A673 (cell line): ENCODE results near the gene CYSTM1. TPM values are rescaled to one million over a fixed set of nuclear protein-coding genes. Genes with fewer than 3 reads are reported as not detected.
"Not testable (repeated sequence)": the region's sequence is repeated elsewhere in the genome, so short reads cannot be mapped to it uniquely, and the experiment has no call there.

Experiments used
- BruUV-seq: library from RNA; stranded (reverse); fragments of 400-500 nt; replicated peaks from 2 replicates; lab custom pipeline; 2021; lab: Mats Ljungman, UMichigan
- CTCF ChIA-PET: fragments of 300-600 bp; sonication (Branson Sonifier 250); formaldehyde crosslinking; loops from one replicate; lab custom pipeline; 2022; ENCODE audit warnings: antibody characterized with exemption; lab: Charles Lee
- POLR2A ChIA-PET: fragments of 300-600 bp; sonication (Branson Sonifier 250); formaldehyde crosslinking; loops from one replicate; lab custom pipeline; 2022; ENCODE audit warnings: antibody characterized with exemption; ENCODE audit not compliant: low non-redundant PET; lab: Charles Lee
- DNase-seq: peaks from one replicate; pipeline ENCODE4 v3.0.0-alpha.2; 2015; ENCODE audit warnings: low spot score
- H3K27ac ChIP-seq: fragments of 200-600 bp; sonication (generic); 2 replicates; pipeline ENCODE4 v1.5.1; 2016; ENCODE audit warnings: mixed run types, low read depth, mild to moderate bottlenecking, mixed read lengths, antibody characterized with exemption, low read length; ENCODE audit not compliant: poor library complexity, severe bottlenecking
- H3K27me3 ChIP-seq: fragments of 200-600 bp; sonication (generic); replicated peaks from 2 replicates; pipeline ENCODE4 v1.6.1; 2017; ENCODE audit warnings: mixed run types, low read depth, mild to moderate bottlenecking, mixed read lengths, antibody characterized with exemption, low read length; ENCODE audit not compliant: insufficient read depth, poor library complexity
- H3K36me3 ChIP-seq: fragments of 200-600 bp; sonication (generic); 2 replicates; pipeline ENCODE4 v1.6.1; 2016; ENCODE audit warnings: mixed run types, mild to moderate bottlenecking, mixed read lengths, antibody characterized with exemption, low read length; ENCODE audit not compliant: insufficient read depth, poor library complexity, severe bottlenecking
- H3K4me1 ChIP-seq: fragments of 200-600 bp; sonication (generic); 2 replicates; pipeline ENCODE4 v1.6.1; 2017; ENCODE audit warnings: mixed run types, mild to moderate bottlenecking, mixed read lengths, antibody characterized with exemption, low read length; ENCODE audit not compliant: insufficient read depth, poor library complexity, severe bottlenecking
- H3K4me3 ChIP-seq: fragments of 200-600 bp; sonication (generic); 2 replicates; pipeline ENCODE4 v1.5.1; 2016; ENCODE audit warnings: low read depth, mixed run types, mild to moderate bottlenecking, mixed read lengths, low read length; ENCODE audit not compliant: poor library complexity, severe bottlenecking
- H3K9me3 ChIP-seq: fragments of 200-600 bp; sonication (generic); 2 replicates; pipeline ENCODE4 v1.6.1; 2016; ENCODE audit warnings: mixed run types, low read depth, mild to moderate bottlenecking, mixed read lengths, antibody characterized with exemption, low read length; ENCODE audit not compliant: poor library complexity, severe bottlenecking
- EZH2 ChIP-seq: fragments of 200-600 bp; sonication (generic); IDR thresholded peaks from 2 replicates; pipeline ENCODE4 v1.6.1; 2017; ENCODE audit warnings: borderline replicate concordance, low read depth, mild to moderate bottlenecking, mixed read lengths, antibody characterized with exemption, low read length; ENCODE audit not compliant: poor library complexity, severe bottlenecking
- intact Hi-C: fragments of 100-400 bp; cut with micrococcal nuclease; formaldehyde crosslinking; loops from one replicate; pipeline ENCODE4 v1.10.0; 2022; ENCODE audit not compliant: unreplicated experiment
- total RNA-seq: library from RNA; stranded (reverse); gene quantifications from 2 replicates; pipeline ENCODE4 v1.2.3, GENCODE V29; 2021
- TF ChIP-seq, protein P1 (sequence below): fragments of 300-800, 200-600 bp; sonication (generic); conservative IDR thresholded peaks from 2 replicates; pipeline ENCODE4 v1.5.1; 2017; ENCODE audit warnings: low read depth, mild to moderate bottlenecking, antibody characterized with exemption, low read length, moderate library complexity, mixed read lengths

The CYSTM1 gene
- total RNA-seq, 1 experiment from 2014 or later: 35.5 TPM

DNA sequence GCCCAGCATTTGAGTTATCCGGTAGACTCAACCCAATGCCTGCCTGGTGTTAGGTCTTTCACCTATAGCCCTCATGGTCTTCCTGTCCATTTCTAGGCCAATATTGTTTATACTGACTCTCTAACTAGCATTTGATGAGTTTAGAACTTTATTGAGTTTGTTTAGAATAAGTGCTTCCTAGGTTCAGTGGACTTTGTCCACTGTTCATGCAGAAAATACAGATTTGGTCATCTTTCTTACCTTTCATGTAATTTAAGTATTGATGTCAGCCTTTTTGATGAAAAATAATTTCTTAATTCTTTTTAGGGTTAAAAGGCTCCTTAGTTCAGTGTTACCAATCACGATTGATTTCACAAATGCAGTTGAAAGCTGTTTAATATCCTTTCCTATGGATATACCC, 22.0 kb downstream of the CYSTM1 start:
- Histone ChIP-seq H3K4me3 (no peak overlapping the region), H3K36me3 (no peaks in the 10 kb centered on the region), H3K9me3 (no peaks in the 10 kb centered on the region), H3K4me1 (no peaks in the 10 kb centered on the region), H3K27me3 (no peaks in the 10 kb centered on the region), H3K27ac (no peak overlapping the region)
- intact Hi-C loops: no loop called here
- CTCF ChIA-PET: no interaction called here
- POLR2A ChIA-PET: no interaction called here
- no peak for DNase-seq
- BruUV-seq: no TSS peak
- TF ChIP-seq, protein P1, sequence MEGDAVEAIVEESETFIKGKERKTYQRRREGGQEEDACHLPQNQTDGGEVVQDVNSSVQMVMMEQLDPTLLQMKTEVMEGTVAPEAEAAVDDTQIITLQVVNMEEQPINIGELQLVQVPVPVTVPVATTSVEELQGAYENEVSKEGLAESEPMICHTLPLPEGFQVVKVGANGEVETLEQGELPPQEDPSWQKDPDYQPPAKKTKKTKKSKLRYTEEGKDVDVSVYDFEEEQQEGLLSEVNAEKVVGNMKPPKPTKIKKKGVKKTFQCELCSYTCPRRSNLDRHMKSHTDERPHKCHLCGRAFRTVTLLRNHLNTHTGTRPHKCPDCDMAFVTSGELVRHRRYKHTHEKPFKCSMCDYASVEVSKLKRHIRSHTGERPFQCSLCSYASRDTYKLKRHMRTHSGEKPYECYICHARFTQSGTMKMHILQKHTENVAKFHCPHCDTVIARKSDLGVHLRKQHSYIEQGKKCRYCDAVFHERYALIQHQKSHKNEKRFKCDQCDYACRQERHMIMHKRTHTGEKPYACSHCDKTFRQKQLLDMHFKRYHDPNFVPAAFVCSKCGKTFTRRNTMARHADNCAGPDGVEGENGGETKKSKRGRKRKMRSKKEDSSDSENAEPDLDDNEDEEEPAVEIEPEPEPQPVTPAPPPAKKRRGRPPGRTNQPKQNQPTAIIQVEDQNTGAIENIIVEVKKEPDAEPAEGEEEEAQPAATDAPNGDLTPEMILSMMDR: no peak
- TF ChIP-seq EZH2: no peak

DNA sequence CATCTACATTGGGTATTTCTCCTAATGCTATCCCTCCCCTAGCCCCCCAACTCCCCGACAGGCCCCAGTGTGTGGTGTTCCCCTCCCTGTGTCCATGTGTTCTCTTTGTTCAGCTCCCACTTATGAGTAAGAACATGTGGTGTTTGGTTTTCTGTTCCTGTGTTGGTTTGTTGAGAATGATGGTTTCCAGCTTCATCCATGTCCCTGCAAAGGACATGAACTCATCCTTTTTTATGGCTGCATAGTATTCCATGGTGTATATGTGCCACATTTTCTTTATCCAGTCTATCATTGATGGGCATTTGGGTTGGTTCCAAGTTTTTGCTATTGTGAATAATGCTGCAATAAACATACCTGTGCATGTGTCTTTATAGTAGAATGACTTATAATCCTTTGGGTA, 23.9 kb downstream of the CYSTM1 start:
- BruUV-seq, H3K27me3 ChIP-seq, POLR2A ChIA-PET, H3K4me3 ChIP-seq, H3K4me1 ChIP-seq, H3K9me3 ChIP-seq, CTCF ChIA-PET, intact Hi-C loops, H3K36me3 ChIP-seq, H3K27ac ChIP-seq, DNase-seq: not testable (repeated sequence)

DNA sequence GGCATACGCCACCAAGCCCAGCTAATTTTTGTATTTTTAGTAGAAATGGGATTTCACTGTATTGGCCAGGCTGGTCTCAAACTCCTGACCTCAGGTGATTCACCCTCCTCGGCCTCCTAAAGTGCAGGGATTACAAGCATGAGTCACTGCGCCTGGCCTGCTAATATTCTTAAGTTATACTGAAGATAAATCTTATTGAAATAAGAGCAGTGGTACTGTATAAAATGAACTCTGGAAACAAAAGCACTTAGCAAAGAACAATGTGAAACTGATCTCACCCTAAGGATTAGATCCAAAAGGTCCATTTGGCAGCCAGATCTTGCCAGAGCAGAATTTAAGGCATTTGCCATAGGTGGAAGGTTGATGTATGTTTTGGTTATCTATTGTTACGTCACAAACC, 27.1 kb downstream of the CYSTM1 start:
- no TSS peak for BruUV-seq

DNA sequence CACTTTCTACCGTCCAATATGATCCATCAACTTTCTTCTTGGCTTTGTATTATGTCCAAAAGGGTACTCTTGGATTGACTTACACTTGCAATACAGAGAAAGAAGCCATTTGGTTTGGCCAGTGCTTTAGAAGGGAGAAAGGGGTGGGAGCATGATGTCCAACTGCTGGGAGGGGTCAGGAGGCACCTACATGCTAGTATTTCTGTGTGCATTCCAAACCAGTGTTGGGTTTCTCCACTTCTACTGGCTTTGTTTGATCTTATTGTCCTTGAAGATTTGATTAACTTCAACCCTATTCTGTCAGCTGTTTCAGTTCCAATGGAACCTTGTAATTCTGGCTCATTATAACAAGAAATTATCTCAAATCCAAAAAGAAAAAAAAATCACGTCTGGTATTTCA, 27.6 kb downstream of the CYSTM1 start:
- Histone ChIP-seq H3K27ac (no peak overlapping the region), H3K27me3 (no peaks in the 10 kb centered on the region), H3K9me3 (no peaks in the 10 kb centered on the region), H3K36me3 (no peaks in the 10 kb centered on the region), H3K4me3 (no peak overlapping the region), H3K4me1 (peaks cover 7% of the 10 kb centered on the region)
- ChIA-PET POLR2A (no interaction called here), CTCF (no interaction called here)
- TF ChIP-seq, protein P1: no peak
- TF ChIP-seq EZH2: no peak
- DNase-seq: no peak
- intact Hi-C loops: no loop called here
- no TSS peak for BruUV-seq

More for the DNA sequence above, 27.1 kb downstream of the CYSTM1 start:
- Histone ChIP-seq H3K27me3 (no peaks in the 10 kb centered on the region), H3K4me3 (no peak overlapping the region), H3K27ac (no peak overlapping the region), H3K4me1 (peaks cover 7% of the 10 kb centered on the region), H3K36me3 (no peaks in the 10 kb centered on the region), H3K9me3 (no peaks in the 10 kb centered on the region)
- CTCF ChIA-PET: no interaction called here
- POLR2A ChIA-PET: no interaction called here
- TF ChIP-seq, protein P1: no peak
- TF ChIP-seq EZH2: no peak
- DNase-seq: no peak
- intact Hi-C loops: no loop called here
